Fibroblast of mammary gland (primary cell): ENCODE data around the gene FAM98C.

Source experiments
- DNase-seq: peaks from one replicate; pipeline ENCODE4 v3.0.0-alpha.2; 2010; ENCODE audit warnings: low read depth
- H3K4me3 ChIP-seq: 2 replicates; pipeline ENCODE4 v1.5.1; 2011; ENCODE audit warnings: low read depth, mild to moderate bottlenecking, low read length, moderate library complexity; ENCODE audit not compliant: control insufficient read depth
- CTCF ChIP-seq: conservative IDR thresholded peaks from 2 replicates; pipeline ENCODE4 v1.5.1; 2011; ENCODE audit warnings: low read depth, low read length, inconsistent platforms; ENCODE audit not compliant: control insufficient read depth, insufficient read depth

Gene FAM98C

GRCh38 chr19:38376576-38376975, 26.3 kb upstream of the FAM98C start:
- DNase-seq: no peak
- no peak for TF ChIP-seq CTCF
- no peak overlapping the region for H3K4me3 ChIP-seq

GRCh38 chr19:38377052-38377451, 25.8 kb upstream of the FAM98C start:
- no peak for TF ChIP-seq CTCF
- DNase-seq: no peak
- no peak overlapping the region for H3K4me3 ChIP-seq

- no peak overlapping the region for H3K4me3 ChIP-seq
- no peak for TF ChIP-seq CTCF
- DNase-seq: peak; percentile 33
These were observed 24.0 kb upstream of the FAM98C start for GRCh38 chr19:38378866-38379265.

- no peak for DNase-seq
- no peak for TF ChIP-seq CTCF
- H3K4me3 ChIP-seq: no peak overlapping the region
These were observed 21.8 kb upstream of the FAM98C start for GRCh38 chr19:38381138-38381537.

GRCh38 chr19:38383184-38383583, 19.7 kb upstream of the FAM98C start:
- no peak for DNase-seq
- H3K4me3 ChIP-seq: no peak overlapping the region
- no peak for TF ChIP-seq CTCF

GRCh38 chr19:38383743-38384142, 19.1 kb upstream of the FAM98C start:
- TF ChIP-seq CTCF: no peak
- no peak overlapping the region for H3K4me3 ChIP-seq
- no peak for DNase-seq
